Activated naive CD4-positive, alpha-beta T cell treated with anti-CD3 and anti-CD28 coated beads, Interleukin-2, amount 50 U/mL, for 72 hours (primary cell): ENCODE data around the gene SCUBE1. TPM values are rescaled to one million over a fixed set of nuclear protein-coding genes. Genes with fewer than 3 reads are reported as not detected.

ENCODE experiments used
- ATAC-seq, 2 donors: fragments of 150-1000 bp; cut with Tn5 transposase; 2 replicates each; pipeline ENCODE4 v1.10.0; 2021; ENCODE audit warnings: mild to moderate bottlenecking in 2 of 2, moderate library complexity in 2 of 2
- DNase-seq, 2 donors: peaks; one replicate each; pipeline ENCODE4 v3.0.0; 2021 to 2022; ENCODE audit warnings: low spot score in 2 of 2
- H3K27ac Mint-ChIP-seq, 2 donors: one replicate each; pipeline ENCODE4 v1.8.0; 2022; ENCODE audit warnings: mild to moderate bottlenecking in 2 of 2, mixed read lengths in 2 of 2
- H3K36me3 Mint-ChIP-seq, 2 donors: one replicate each; pipeline ENCODE4 v1.8.0; 2022; ENCODE audit warnings: mixed read lengths in 2 of 2
- H3K9me3 Mint-ChIP-seq, 2 donors: one replicate each; pipeline ENCODE4 v1.8.0; 2022; ENCODE audit warnings: mixed read lengths in 2 of 2
- total RNA-seq, 2 donors: library from RNA; stranded (reverse); gene quantifications; one replicate each; pipeline ENCODE4 v1.2.3, GENCODE V29; 2022

Gene SCUBE1
- total RNA-seq, 2 donors from 2014 or later = 0.39 TPM; not detected in 1

DNA sequence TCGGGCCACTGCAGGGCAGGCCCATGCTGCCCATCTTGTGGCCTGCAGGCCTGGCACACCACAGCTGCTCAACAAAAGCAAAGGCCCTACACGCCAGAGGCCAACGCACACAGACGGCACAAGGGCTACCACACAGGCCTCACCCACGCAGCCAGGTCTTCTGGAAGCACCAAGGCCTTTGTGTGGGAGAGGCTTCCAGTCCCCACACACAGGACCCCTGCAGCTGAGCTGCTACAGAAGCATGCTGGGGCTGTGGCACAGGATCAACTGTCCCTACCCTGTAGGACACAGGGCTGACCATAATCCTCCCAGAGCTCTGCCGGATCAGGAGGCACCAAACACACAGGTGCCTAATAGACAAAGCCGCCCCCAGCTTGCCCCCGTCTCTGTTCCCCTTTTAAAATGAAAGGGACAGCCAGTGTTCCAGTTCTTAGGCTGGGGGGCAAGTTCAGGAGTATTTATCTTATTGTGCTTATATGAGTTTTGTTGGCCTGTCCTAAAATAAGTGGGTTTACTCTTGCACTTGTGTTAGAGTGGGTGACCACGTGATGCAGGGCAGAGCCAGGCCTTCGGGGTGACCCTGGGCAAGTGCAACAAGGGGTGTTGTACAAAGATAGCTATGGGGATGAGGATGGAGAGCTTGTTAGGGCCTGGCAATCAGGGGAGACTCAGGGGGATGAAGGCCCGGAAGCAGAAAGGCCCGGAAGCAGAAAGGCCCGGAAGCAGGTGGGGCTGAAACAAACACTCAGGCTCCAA is 161.7 kb downstream of the SCUBE1 start:
- H3K9me3 Mint-ChIP-seq = no peaks in the 10 kb centered on the region
- ATAC-seq (no peak), DNase-seq (no peak)
- peaks cover 24 to 31% of the 10 kb centered on the region in 2 donors for H3K36me3 Mint-ChIP-seq
- peak overlapping the region in 1 of 2 donors; percentile 90 for H3K27ac Mint-ChIP-seq

DNA sequence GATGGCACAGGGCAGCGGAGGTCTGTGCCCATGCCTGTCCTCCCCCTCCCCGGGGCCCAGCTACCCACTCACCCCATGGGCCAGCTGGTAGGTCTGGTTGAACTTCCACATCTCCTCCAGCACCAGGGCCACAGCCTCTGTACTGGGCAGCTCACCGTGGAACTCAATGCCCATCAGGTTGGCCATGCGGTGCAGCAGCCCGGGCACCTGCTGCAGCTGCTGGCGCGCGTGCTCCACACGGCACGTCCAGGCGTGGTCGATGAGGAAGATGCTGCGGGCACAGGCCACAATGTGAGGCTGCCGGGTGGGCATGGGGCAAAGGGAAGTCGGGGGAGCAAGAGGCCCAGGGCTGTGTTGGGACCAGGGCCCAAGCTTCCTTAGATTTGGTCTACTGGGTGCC is 162.5 kb downstream of the SCUBE1 start:
- DNase-seq = no peak
- ATAC-seq = no peak
- no peak overlapping the region for H3K27ac Mint-ChIP-seq
- peaks cover 24 to 29% of the 10 kb centered on the region in 2 donors for H3K36me3 Mint-ChIP-seq
- no peaks in the 10 kb centered on the region for H3K9me3 Mint-ChIP-seq

DNA sequence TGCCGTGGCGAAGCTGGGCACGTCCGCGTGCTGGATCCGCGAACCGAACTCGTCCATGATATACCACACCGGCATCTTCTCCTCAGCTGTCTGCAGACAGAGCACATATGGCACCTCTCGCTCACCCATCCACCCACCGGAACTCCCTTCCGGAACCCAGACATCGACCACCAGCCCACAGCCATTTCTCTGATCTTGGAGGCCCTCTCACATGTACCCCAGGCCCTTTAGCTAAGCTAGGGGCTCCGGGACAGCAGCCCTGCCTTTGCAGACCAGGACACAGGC is 163.3 kb downstream of the SCUBE1 start:
- no peaks in the 10 kb centered on the region for H3K9me3 Mint-ChIP-seq
- ATAC-seq (no peak), DNase-seq (no peak)
- no peak overlapping the region for H3K27ac Mint-ChIP-seq
- H3K36me3 Mint-ChIP-seq = peaks cover 24% of the 10 kb centered on the region in 2 donors

- no peak for ATAC-seq
- Mint-ChIP-seq H3K27ac (no peak overlapping the region), H3K9me3 (no peaks in the 10 kb centered on the region), H3K36me3 (peaks cover 22 to 24% of the 10 kb centered on the region in 2 donors)
- DNase-seq = no peak
These were observed 163.8 kb downstream of the SCUBE1 start for GRCh38 chr22:43179146-43179910.

- DNase-seq (no peak), ATAC-seq (no peak)
- Mint-ChIP-seq H3K9me3 (no peaks in the 10 kb centered on the region), H3K36me3 (peaks cover 12 to 30% of the 10 kb centered on the region in 2 donors), H3K27ac (no peak overlapping the region)
These were observed 165.7 kb downstream of the SCUBE1 start for GRCh38 chr22:43177479-43177878.

DNA sequence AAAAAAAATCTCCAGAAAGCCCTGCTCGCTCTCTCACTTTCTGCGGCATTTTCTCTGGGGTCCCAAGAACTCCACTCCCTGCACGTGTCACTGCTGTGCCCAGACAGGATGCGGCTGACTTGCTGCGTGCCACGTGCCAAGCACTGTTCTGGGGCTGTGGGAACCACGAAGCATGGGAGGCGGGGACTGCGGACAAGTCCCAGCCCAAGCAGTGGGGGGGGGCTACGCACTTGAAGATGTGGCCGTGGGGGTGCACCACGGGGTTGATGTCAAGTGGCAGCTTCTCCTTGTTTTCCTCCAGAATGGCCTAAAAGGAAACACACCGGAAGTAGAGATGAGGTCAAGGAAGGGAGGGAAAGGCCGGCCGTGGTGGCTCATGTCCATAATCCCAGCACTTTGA is 167.1 kb downstream of the SCUBE1 start:
- DNase-seq = no peak
- H3K27ac Mint-ChIP-seq = no peak overlapping the region
- peaks cover 12 to 26% of the 10 kb centered on the region in 2 donors for H3K36me3 Mint-ChIP-seq
- no peak for ATAC-seq
- no peaks in the 10 kb centered on the region for H3K9me3 Mint-ChIP-seq

- H3K9me3 Mint-ChIP-seq = no peaks in the 10 kb centered on the region
- peaks cover 12 to 25% of the 10 kb centered on the region in 2 donors for H3K36me3 Mint-ChIP-seq
- DNase-seq = no peak
- no peak overlapping the region for H3K27ac Mint-ChIP-seq
- no peak for ATAC-seq
These were observed 168.1 kb downstream of the SCUBE1 start for GRCh38 chr22:43174941-43175531.

DNA sequence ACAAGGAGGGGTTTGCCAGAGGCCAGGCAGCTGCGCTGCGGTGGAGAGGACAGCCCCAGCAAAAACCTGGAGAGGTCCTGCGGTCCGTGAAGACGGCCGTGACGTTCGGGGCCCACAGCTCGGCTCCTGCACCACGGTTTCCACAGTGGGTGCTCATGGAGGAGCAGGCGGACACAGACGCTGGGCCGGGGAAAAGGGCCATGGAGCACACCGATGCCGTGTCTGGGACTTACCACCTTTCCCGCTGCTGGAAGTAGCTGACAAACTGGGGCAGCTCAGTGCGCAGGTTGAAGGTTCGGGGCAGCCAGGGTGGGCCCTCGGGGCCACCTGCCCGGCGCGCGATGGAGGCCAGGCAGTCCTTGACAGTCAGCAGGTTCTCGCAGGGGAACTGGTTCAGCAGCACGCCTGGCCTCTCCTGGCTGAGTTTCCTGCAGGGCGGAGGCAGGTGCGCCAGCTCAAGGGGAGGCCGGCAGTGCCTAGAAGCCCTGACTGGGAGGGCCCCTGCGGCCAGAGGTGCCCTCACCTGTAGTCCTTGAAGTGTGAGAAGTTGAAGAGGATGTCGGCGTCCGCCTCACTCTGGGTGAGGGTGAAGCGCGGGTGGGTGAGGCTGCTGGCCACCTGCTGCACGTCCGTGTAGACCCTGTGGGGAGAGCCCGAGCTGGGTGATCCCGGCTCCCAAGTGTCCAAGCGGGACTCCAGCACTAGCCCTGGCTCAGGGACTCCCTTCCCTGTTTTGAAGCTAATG is 169.0 kb downstream of the SCUBE1 start:
- Mint-ChIP-seq H3K9me3 (no peaks in the 10 kb centered on the region), H3K27ac (no peak overlapping the region), H3K36me3 (peaks cover 8 to 16% of the 10 kb centered on the region in 2 donors)
- DNase-seq (no peak), ATAC-seq (no peak)

- ATAC-seq (no peak), DNase-seq (no peak)
- Mint-ChIP-seq H3K9me3 (no peaks in the 10 kb centered on the region), H3K27ac (no peak overlapping the region), H3K36me3 (peaks cover 2 to 10% of the 10 kb centered on the region in 2 donors)
These were observed 169.6 kb downstream of the SCUBE1 start for GRCh38 chr22:43173566-43173965.

GRCh38 chr22:43172191-43172590 is 171.0 kb downstream of the SCUBE1 start:
- DNase-seq (no peak), ATAC-seq (no peak)
- no peak overlapping the region for H3K27ac Mint-ChIP-seq
- H3K9me3 Mint-ChIP-seq = no peaks in the 10 kb centered on the region
- peaks cover 0 to 5% of the 10 kb centered on the region in 2 donors for H3K36me3 Mint-ChIP-seq

GRCh38 chr22:43171607-43172006 is 171.6 kb downstream of the SCUBE1 start:
- Mint-ChIP-seq H3K9me3 (no peaks in the 10 kb centered on the region), H3K36me3 (peaks cover 0 to 5% of the 10 kb centered on the region in 2 donors)
- ATAC-seq = no peak

DNA sequence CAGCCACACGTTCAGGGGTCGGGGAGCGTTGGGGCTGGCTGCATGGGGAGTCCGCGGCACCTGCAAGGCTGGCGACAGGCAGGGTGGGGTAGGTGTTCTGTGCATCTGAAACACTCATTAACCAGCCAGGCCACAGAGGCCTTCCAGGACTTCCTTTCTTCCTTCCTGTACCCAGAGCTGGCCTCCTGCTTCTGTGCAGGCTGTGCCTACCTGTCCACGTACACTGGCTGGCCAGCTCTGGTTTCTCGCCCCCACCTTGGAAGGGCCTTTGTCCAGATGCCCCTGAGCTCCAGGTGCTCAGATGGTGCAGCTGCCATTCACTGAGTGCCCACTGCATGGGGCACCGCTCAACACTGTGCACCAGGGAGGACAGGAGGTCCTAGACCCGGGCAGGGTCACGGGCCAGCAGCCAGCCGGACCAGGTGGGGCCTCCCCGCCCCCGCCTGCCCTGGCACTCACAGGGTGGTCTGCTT is 172.1 kb downstream of the SCUBE1 start:
- ATAC-seq = no peak
- no peaks in the 10 kb centered on the region for H3K9me3 Mint-ChIP-seq
- DNase-seq = no peak
- H3K27ac Mint-ChIP-seq = no peak overlapping the region
- peaks cover 0 to 5% of the 10 kb centered on the region in 2 donors for H3K36me3 Mint-ChIP-seq

More at GRCh38 chr22:43171607-43172006, 171.6 kb downstream of the SCUBE1 start:
- no peak for DNase-seq
- H3K27ac Mint-ChIP-seq = no peak overlapping the region

DNA sequence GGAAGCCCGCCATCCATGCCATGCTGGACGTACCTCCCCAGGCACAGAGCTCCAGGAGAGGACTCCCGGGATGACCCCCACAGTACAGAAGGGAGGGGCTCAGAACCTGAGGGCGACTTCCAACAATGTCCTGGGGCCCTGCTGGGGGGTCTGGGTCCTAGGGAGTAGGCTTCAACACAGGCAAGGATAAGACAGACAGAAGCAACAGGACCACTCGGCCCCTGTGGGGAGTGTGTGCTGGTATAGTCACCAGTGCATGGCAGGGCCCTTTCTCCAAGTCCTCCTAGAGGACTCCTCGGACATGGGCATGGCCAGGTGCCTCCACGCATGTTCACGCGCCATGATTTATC is 173.1 kb downstream of the SCUBE1 start:
- ATAC-seq (no peak), DNase-seq (no peak)
- peaks cover 0 to 5% of the 10 kb centered on the region in 2 donors for H3K36me3 Mint-ChIP-seq
- H3K9me3 Mint-ChIP-seq = no peaks in the 10 kb centered on the region
- H3K27ac Mint-ChIP-seq = peak overlapping the region in 1 of 2 donors; percentile 37

DNA sequence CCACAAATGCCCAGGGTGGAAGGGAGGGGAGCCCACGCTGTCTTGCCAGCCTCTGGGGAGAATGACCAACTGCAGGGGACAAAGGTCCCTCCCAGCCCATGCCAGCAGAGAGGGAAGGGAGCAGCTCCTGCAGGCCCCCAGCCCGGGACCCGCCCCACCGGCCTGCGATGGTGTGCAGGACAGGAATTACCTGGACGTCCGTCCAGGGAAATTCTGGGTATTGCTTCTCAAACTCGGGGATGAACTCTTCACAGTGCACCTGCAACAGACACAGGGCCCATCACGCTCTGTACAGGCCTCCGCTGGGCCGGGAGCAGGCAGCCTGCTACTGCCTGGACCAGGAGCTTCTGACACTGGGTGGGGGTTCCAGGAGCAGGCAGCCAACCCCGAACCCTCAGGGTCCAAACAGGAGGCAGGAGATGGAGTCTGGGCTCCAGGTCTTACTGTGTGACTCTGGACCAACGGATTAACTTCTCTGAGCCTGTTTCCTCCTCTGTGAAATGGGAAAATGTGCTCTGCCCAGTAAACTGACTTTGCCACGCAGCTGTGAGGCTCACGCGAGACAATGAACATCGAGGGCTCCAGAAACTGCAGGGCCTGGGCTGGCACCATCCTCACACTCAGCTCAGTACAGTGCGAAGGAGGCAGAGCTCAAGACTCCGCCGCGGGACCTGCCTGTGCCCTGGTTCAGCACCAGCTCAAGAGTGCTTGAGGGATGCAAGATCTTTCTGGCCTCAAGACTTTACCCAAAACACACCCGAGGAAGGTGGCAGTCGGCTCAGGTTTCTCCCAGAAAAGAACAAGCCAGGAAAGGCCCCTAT is 173.7 kb downstream of the SCUBE1 start:
- H3K9me3 Mint-ChIP-seq = no peaks in the 10 kb centered on the region
- DNase-seq (no peak), ATAC-seq (no peak)
- peaks cover 0 to 5% of the 10 kb centered on the region in 2 donors for H3K36me3 Mint-ChIP-seq
- H3K27ac Mint-ChIP-seq = no peak overlapping the region

GRCh38 chr22:43168471-43169309 is 174.5 kb downstream of the SCUBE1 start:
- Mint-ChIP-seq H3K36me3 (peaks cover 0 to 5% of the 10 kb centered on the region in 2 donors), H3K27ac (peak overlapping the region; percentile 25 to 39), H3K9me3 (no peaks in the 10 kb centered on the region)
- DNase-seq = no peak
- peak in 1 of 2 donors; percentile 21 for ATAC-seq
